Sigmoid colon (tissue), 7 donors: ENCODE data around the gene TLR9. TPM values are rescaled to one million over a fixed set of nuclear protein-coding genes. Genes with fewer than 3 reads are reported as not detected.
A peak's percentile ranks its signal among the peaks of the same experiment; 100 is the strongest.

Experiments
- DNase-seq: peaks from one replicate; pipeline ENCODE4 v3.0.0-alpha.2; 2019
- H3K27ac ChIP-seq, 4 donors: fragments of 200-600 bp; sonication (generic); one replicate each; pipeline ENCODE4 v1.5.1; 2016 to 2019; ENCODE audit warnings: mild to moderate bottlenecking in 1 of 4
- H3K27me3 ChIP-seq, 3 donors: fragments of 200-600 bp; sonication (generic); one replicate each; pipeline ENCODE4 v1.5.1; 2019; ENCODE audit warnings: mild to moderate bottlenecking in 1 of 3
- H3K36me3 ChIP-seq, 4 donors: fragments of 200-600 bp; sonication (generic); one replicate each; pipeline ENCODE4 v1.5.1; 2016 to 2019
- H3K4me1 ChIP-seq, 4 donors: fragments of 200-600 bp; sonication (generic); one replicate each; pipeline ENCODE4 v1.5.1; 2017 to 2019
- H3K4me3 ChIP-seq, 4 donors: fragments of 200-600 bp; sonication (generic); one replicate each; pipeline ENCODE4 v1.5.1; 2017 to 2019; ENCODE audit warnings: mild to moderate bottlenecking in 2 of 4, moderate library complexity in 1 of 4
- H3K9me3 ChIP-seq, 4 donors: fragments of 200-600 bp in 3 of 4; sonication (generic) in 3 of 4; one replicate each; pipeline versions ENCODE4 v1.5.1 to v1.6.1; 2013 to 2019
- CTCF ChIP-seq, 4 experiments: fragments of 450-650 bp in 3 of 4; fragments of 200-600 bp in 1 of 4; IDR thresholded peaks; one replicate each; pipeline ENCODE4 v1.5.1; 2016 to 2019; ENCODE audit warnings: antibody characterized with exemption in 4 of 4, mild to moderate bottlenecking in 3 of 4, moderate library complexity in 2 of 4
- EP300 ChIP-seq, 4 donors: sonication (generic); formaldehyde crosslinking; IDR thresholded peaks; one replicate each; pipeline ENCODE4 v1.6.1; 2017; ENCODE audit warnings: antibody characterized with exemption in 4 of 4
- POLR2A ChIP-seq, 2 donors: fragments of 450-650 bp; IDR thresholded peaks; one replicate each; pipeline ENCODE4 v1.6.1; 2016; ENCODE audit warnings: antibody characterized with exemption in 2 of 2, mild to moderate bottlenecking in 2 of 2, moderate library complexity in 2 of 2
- POLR2AphosphoS5 ChIP-seq, 4 donors: sonication (generic); formaldehyde crosslinking; IDR thresholded peaks; one replicate each; pipeline ENCODE4 v1.6.1; 2017; ENCODE audit warnings: antibody characterized with exemption in 4 of 4
- WGBS, 2 donors: extraction: QIAGEN DNeasy Blood & Tissue Kit; methylation state at CpG; one replicate each; pipeline ENCODE4 v1.1.7; 2013; 5-methylcytosine and 5-hydroxymethylcytosine counted together
- intact Hi-C: fragments of 100-400 bp; cut with DNase I; formaldehyde crosslinking; loops from one replicate; pipeline ENCODE4 v1.15.1; 2023
- polyA plus RNA-seq, 3 donors: library from polyadenylated mRNA; stranded (reverse); fragments of 200-250 nt; gene quantifications; one replicate each; pipeline ENCODE4 v1.2.3, GENCODE V29; 2013
- total RNA-seq, 4 donors: library from RNA; depleted of rRNA; stranded (reverse); fragments of >200 nt; gene quantifications; one replicate each; pipeline ENCODE4 v1.1.0, GENCODE V29; 2016
- donor health status: healthy with polysubstance abuse.
- donor health status: Bipolar disorder and iron deficiency.
- donor health status: healthy.

Gene TLR9
- total and polyA plus RNA-seq, 7 donors: 0.54 to 0.98 (median 0.55) TPM; not detected in 4

- WGBS, 2 donors: 47 to 76% methylated on average over 12 of the region's 12 CpGs
- no peaks in the 10 kb centered on the region for H3K27me3 ChIP-seq
- H3K9me3 ChIP-seq: no peaks in the 10 kb centered on the region
- peak overlapping the region in 3 of 4 donors; percentile 27 to 47 (median 43) for H3K27ac ChIP-seq
- peaks cover 0 to 21% (median 7%) of the 10 kb centered on the region in 4 donors for H3K4me1 ChIP-seq
- H3K36me3 ChIP-seq: peaks cover 29 to 99% (median 48%) of the 10 kb centered on the region in 4 donors
- TF ChIP-seq POLR2AphosphoS5 (IDR thresholded peaks at IDR 0.05): peak in 2 of 4 donors; percentile 16 to 25
- TF ChIP-seq POLR2A (IDR thresholded peaks at IDR 0.05): no peak
- DNase-seq: no peak
- intact Hi-C loops: no loop called here
- H3K4me3 ChIP-seq: no peak overlapping the region
Observed at GRCh38 chr3:52253314-52254304, 28.2 kb upstream of the TLR9 start.

GRCh38 chr3:52250122-52250521, 24.7 kb upstream of the TLR9 start:
- H3K36me3 ChIP-seq: peaks cover 0 to 65% (median 14%) of the 10 kb centered on the region in 4 donors

GRCh38 chr3:52249683-52250082, 24.2 kb upstream of the TLR9 start:
- peaks cover 0 to 60% (median 11%) of the 10 kb centered on the region in 4 donors for H3K36me3 ChIP-seq
- H3K9me3 ChIP-seq: no peaks in the 10 kb centered on the region
- intact Hi-C loops: no loop called here
- 77 to 84% methylated on average over 6 of the region's 6 CpGs for WGBS, 2 donors
- H3K27me3 ChIP-seq: no peaks in the 10 kb centered on the region
- no peak for TF ChIP-seq EP300 (IDR thresholded peaks at IDR 0.05)
- TF ChIP-seq POLR2A (IDR thresholded peaks at IDR 0.05): no peak
- TF ChIP-seq CTCF (IDR thresholded peaks at IDR 0.05): no peak
- TF ChIP-seq POLR2AphosphoS5 (IDR thresholded peaks at IDR 0.05): no peak
- DNase-seq: no peak
- peaks cover 0 to 35% (median 25%) of the 10 kb centered on the region in 4 donors for H3K4me1 ChIP-seq
- H3K27ac ChIP-seq: no peak overlapping the region
- H3K4me3 ChIP-seq: no peak overlapping the region

More at GRCh38 chr3:52250122-52250521, 24.7 kb upstream of the TLR9 start:
- WGBS, 2 donors: 83 to 94% methylated on average over 1 of the region's 1 CpG
- Histone ChIP-seq H3K27ac (no peak overlapping the region), H3K4me3 (no peak overlapping the region), H3K9me3 (no peaks in the 10 kb centered on the region), H3K27me3 (no peaks in the 10 kb centered on the region), H3K4me1 (peaks cover 0 to 31% (median 21%) of the 10 kb centered on the region in 4 donors)
- intact Hi-C loops: no loop called here
- no peak for DNase-seq
- TF ChIP-seq EP300 (IDR thresholded peaks at IDR 0.05) (no peak), POLR2A (IDR thresholded peaks at IDR 0.05) (no peak), CTCF (IDR thresholded peaks at IDR 0.05) (no peak), POLR2AphosphoS5 (IDR thresholded peaks at IDR 0.05) (no peak)

- Histone ChIP-seq H3K36me3 (peaks cover 0 to 53% (median 9%) of the 10 kb centered on the region in 4 donors), H3K9me3 (no peaks in the 10 kb centered on the region), H3K4me1 (peaks cover 0 to 32% (median 23%) of the 10 kb centered on the region in 4 donors), H3K27ac (no peak overlapping the region), H3K4me3 (no peak overlapping the region), H3K27me3 (no peaks in the 10 kb centered on the region)
- WGBS, 2 donors: 75 to 84% methylated on average over 10 of the region's 10 CpGs
- DNase-seq: peak; percentile 81
- intact Hi-C loops: no loop called here
- no peak for TF ChIP-seq CTCF (IDR thresholded peaks at IDR 0.05)
- peak in 1 of 4 donors; percentile 24 for TF ChIP-seq POLR2AphosphoS5 (IDR thresholded peaks at IDR 0.05)
- TF ChIP-seq EP300 (IDR thresholded peaks at IDR 0.05): no peak
- no peak for TF ChIP-seq POLR2A (IDR thresholded peaks at IDR 0.05)
Observed at GRCh38 chr3:52248816-52249547, 23.5 kb upstream of the TLR9 start.
